ENCODE data around the gene CD27.
"Not testable (repeated sequence)": the region's sequence is repeated elsewhere in the genome, so short reads cannot be mapped to it uniquely, and the experiment has no call there.

- not testable (repeated sequence) for TF ChIP-seq CTCF (IDR thresholded peaks at IDR 0.05; ENCODE audit: control extremely low read depth in 1 of 3, insufficient read depth in 1 of 3, low read depth in 1 of 3, low read length in 3 of 3); POLR2AphosphoS5 (IDR thresholded peaks at IDR 0.05; ENCODE audit: low read depth, low read length); EGR1 (IDR thresholded peaks at IDR 0.05; ENCODE audit: borderline replicate concordance, low read depth, low read length); EZH2 (IDR thresholded peaks at IDR 0.05; ENCODE audit: low read depth, low read length, severe bottlenecking); JUN (IDR thresholded peaks at IDR 0.05; ENCODE audit: low read depth, low read length); CBX8 (IDR thresholded peaks at IDR 0.05; ENCODE audit: borderline replicate concordance, low read depth, low read length); SP4 (IDR thresholded peaks at IDR 0.05; ENCODE audit: low read length); POLR2A (IDR thresholded peaks at IDR 0.05; ENCODE audit: control extremely low read depth in 1 of 2, low read depth in 2 of 2, low read length in 2 of 2); SP2 (IDR thresholded peaks at IDR 0.05; ENCODE audit: low read length)
Measured at GRCh38 chr12:6477601-6478377, 33.0 kb downstream of the CD27 start.
